Measurements from ENCODE around the gene OR9G4.

OR9G4 gene

GRCh38 chr11:56714206-56714605, 34.3 kb downstream of the OR9G4 start:
- DNase-seq (ENCODE audit: extremely low read depth, insufficient read length): no peak
- H3K4me3 ChIP-seq (replicated peaks; ENCODE audit: low read depth, low read length): no peak overlapping the region
- no peak for TF ChIP-seq CTCF (IDR thresholded peaks at IDR 0.05; ENCODE audit: insufficient read depth, low read length, poor library complexity, severe bottlenecking)
- H3K36me3 ChIP-seq (ENCODE audit: control insufficient read depth, insufficient read depth, low read length): no peaks in the 10 kb centered on the region
- no peaks in the 10 kb centered on the region for H3K27me3 ChIP-seq (replicated peaks; ENCODE audit: control insufficient read depth, insufficient read depth, low read length)

- TF ChIP-seq CTCF (IDR thresholded peaks at IDR 0.05; ENCODE audit: insufficient read depth, low read length, poor library complexity, severe bottlenecking): no peak
- H3K4me3 ChIP-seq (replicated peaks; ENCODE audit: low read depth, low read length): no peak overlapping the region
- H3K36me3 ChIP-seq (ENCODE audit: control insufficient read depth, insufficient read depth, low read length): no peaks in the 10 kb centered on the region
- no peak for DNase-seq (ENCODE audit: extremely low read depth, insufficient read length)
- H3K27me3 ChIP-seq (replicated peaks; ENCODE audit: control insufficient read depth, insufficient read depth, low read length): no peaks in the 10 kb centered on the region
These were observed 42.0 kb downstream of the OR9G4 start for GRCh38 chr11:56706486-56706885.

DNA sequence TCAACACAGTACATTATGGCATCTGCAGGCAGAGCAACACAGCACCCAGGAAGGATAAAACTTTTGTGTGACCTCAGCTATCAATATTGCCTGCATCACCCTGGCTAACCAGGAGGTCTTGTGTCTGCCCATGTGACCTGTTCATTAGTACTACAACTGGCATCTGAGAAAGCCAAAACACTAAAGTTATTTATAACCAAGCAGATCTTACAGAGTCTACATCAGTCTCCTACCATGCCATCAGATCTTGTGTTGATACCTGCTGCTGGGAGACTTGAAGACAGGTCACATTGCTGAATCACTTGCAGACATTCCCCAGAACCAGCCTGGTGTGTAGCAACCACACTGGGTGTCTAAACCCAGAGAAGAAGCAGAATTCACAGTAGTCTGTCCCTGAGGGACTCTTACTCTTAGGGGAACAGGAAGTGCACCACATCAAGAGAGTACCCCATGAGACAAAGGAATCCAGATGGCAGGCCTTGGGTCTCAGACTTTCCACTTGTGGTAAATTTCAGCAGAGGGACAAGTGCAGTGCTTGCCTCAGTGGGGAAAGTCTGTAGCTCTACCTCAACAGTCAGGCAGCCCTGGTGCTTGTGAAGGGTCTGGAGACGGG, 42.6 kb downstream of the OR9G4 start:
- DNase-seq (ENCODE audit: extremely low read depth, insufficient read length): no peak
- Histone ChIP-seq H3K36me3 (ENCODE audit: control insufficient read depth, insufficient read depth, low read length) (no peaks in the 10 kb centered on the region), H3K4me3 (replicated peaks; ENCODE audit: low read depth, low read length) (no peak overlapping the region), H3K27me3 (replicated peaks; ENCODE audit: control insufficient read depth, insufficient read depth, low read length) (no peaks in the 10 kb centered on the region)
- no peak for TF ChIP-seq CTCF (IDR thresholded peaks at IDR 0.05; ENCODE audit: insufficient read depth, low read length, poor library complexity, severe bottlenecking)

DNA sequence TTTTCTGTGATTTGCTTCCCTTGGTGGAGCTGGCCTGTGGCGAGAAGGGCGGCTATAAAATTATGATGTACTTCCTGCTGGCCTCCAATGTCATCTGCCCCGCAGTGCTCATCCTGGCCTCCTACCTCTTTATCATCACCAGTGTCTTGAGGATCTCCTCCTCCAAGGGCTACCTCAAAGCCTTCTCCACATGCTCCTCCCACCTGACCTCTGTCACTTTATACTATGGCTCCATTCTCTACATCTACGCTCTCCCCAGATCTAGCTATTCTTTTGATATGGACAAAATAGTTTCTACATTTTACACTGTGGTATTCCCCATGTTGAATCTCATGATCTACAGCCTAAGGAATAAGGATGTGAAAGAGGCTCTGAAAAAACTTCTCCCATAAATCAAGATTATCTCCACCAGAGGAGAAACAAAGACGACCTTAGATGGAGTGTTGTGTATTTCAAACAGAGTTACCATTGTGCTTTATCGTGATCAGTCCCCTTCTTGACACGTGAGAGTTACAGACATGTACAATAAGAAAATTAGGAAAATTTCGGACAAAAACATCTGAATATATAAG, 47.5 kb downstream of the OR9G4 start:
- TF ChIP-seq CTCF (IDR thresholded peaks at IDR 0.05; ENCODE audit: insufficient read depth, low read length, poor library complexity, severe bottlenecking): no peak
- DNase-seq (ENCODE audit: extremely low read depth, insufficient read length): no peak
- Histone ChIP-seq H3K36me3 (ENCODE audit: control insufficient read depth, insufficient read depth, low read length) (no peaks in the 10 kb centered on the region), H3K4me3 (replicated peaks; ENCODE audit: low read depth, low read length) (no peak overlapping the region), H3K27me3 (replicated peaks; ENCODE audit: control insufficient read depth, insufficient read depth, low read length) (no peaks in the 10 kb centered on the region)

GRCh38 chr11:56700242-56700913, 48.1 kb downstream of the OR9G4 start:
- no peak for TF ChIP-seq CTCF (IDR thresholded peaks at IDR 0.05; ENCODE audit: insufficient read depth, low read length, poor library complexity, severe bottlenecking)
- Histone ChIP-seq H3K4me3 (replicated peaks; ENCODE audit: low read depth, low read length) (no peak overlapping the region), H3K36me3 (ENCODE audit: control insufficient read depth, insufficient read depth, low read length) (no peaks in the 10 kb centered on the region), H3K27me3 (replicated peaks; ENCODE audit: control insufficient read depth, insufficient read depth, low read length) (no peaks in the 10 kb centered on the region)
- no peak for DNase-seq (ENCODE audit: extremely low read depth, insufficient read length)

Measured in GM06990 (cell line).